DMS53 treated with DMSO at 0.1 percent for 48 hours (cell line): ENCODE data around the gene ATP9B.

ENCODE experiments used
- DNase-seq: peaks from one replicate; lab custom pipeline; 2025; ENCODE audit not compliant: unreplicated experiment; lab: John Stamatoyannopoulos, UW

The ATP9B gene

GRCh38 chr18:79405019-79405780 is 336.0 kb downstream of the ATP9B start:
- no peak for DNase-seq

DNA sequence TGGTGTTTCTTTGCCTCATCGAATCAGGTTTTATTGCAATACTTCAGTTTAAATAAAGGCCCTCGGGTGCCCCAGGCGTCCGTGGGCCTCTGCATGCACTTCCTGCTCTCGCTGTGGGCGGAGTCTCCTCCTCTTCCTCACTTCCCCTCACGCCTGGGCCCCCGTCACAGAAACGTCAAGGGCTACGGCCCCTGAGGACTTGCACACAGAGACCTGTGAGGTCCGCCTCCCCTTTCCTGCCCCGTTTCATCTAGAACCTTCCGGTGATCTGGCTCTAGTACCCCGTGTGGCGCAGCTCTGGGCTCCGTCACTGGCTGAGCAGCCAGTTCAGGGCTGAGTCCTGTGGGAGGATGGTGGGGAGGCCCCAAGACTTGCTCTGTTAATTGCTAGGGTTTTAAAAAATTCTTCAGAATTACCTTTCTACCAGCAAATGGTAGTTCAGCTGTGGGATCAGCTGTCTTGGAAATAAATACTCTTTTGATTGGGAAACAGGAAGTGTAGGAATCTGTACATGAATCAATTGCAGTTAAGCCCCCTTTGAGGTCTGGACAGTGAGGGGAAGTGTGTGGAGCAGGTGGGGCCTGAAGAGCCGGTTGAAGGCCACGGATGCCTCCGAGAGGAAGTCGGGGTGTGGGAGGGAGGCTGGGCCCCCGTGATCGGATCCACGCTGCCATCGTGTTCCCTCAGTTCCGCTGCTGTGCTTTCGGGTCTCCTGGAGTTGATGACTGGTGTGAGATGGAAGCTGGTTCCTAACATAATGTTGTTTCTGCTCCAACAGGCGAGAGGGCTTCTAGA is 336.8 kb downstream of the ATP9B start:
- no peak for DNase-seq

DNA sequence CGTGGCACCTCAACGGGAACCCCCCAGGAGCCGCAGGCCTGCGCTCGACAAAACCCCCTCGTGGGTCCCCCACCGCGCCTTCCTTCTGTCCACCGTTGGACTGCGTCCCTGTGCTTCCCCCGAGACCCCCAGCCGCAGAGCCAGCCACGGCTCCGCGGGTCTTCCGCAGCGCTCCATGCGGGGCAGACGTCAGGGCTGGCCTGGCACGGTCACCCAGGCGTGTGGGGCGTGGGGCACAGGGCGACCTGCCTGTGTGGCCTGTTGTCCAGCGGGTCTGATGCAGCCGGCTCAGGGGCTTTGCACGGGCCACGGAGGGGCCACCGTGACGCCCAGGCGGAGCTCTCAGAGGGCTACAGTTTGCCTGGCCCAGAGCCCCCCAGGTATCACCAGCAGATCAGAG is 337.5 kb downstream of the ATP9B start:
- DNase-seq: no peak

GRCh38 chr18:79409313-79409712 is 340.1 kb downstream of the ATP9B start:
- DNase-seq: no peak

DNA sequence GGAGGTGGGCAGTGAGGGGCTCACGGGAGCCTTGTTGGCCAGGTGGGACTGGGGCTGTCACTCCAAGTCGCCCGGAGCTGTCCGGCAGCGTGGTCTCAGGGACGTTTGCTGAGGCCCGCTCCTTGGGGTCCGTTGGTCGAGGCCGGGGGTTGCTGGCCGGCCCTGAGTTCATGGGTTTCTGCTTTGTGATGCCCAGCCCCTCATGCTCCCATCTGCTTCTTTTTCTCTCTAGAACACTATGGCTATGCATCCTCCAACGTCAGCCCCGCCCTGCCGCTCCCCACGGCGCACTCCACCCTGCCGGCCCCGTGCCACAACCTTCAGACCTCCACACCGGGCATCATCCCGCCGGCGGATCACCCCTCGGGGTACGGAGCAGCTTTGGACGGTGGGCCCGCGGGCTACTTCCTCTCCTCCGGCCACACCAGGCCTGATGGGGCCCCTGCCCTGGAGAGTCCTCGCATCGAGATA is 341.0 kb downstream of the ATP9B start:
- DNase-seq: no peak

DNA sequence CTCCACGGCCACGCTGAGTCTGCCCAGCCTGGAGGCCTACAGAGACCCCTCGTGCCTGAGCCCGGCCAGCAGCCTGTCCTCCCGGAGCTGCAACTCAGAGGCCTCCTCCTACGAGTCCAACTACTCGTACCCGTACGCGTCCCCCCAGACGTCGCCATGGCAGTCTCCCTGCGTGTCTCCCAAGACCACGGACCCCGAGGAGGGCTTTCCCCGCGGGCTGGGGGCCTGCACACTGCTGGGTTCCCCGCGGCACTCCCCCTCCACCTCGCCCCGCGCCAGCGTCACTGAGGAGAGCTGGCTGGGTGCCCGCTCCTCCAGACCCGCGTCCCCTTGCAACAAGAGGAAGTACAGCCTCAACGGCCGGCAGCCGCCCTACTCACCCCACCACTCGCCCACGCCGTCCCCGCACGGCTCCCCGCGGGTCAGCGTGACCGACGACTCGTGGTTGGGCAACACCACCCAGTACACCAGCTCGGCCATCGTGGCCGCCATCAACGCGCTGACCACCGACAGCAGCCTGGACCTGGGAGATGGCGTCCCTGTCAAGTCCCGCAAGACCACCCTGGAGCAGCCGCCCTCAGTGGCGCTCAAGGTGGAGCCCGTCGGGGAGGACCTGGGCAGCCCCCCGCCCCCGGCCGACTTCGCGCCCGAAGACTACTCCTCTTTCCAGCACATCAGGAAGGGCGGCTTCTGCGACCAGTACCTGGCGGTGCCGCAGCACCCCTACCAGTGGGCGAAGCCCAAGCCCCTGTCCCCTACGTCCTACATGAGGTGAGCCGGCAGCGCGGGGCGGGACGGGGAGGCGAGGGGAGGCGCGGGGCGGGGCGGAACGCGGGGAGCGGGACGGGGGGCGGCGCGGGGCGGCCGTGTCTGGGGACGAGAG is 341.8 kb downstream of the ATP9B start:
- no peak for DNase-seq

DNA sequence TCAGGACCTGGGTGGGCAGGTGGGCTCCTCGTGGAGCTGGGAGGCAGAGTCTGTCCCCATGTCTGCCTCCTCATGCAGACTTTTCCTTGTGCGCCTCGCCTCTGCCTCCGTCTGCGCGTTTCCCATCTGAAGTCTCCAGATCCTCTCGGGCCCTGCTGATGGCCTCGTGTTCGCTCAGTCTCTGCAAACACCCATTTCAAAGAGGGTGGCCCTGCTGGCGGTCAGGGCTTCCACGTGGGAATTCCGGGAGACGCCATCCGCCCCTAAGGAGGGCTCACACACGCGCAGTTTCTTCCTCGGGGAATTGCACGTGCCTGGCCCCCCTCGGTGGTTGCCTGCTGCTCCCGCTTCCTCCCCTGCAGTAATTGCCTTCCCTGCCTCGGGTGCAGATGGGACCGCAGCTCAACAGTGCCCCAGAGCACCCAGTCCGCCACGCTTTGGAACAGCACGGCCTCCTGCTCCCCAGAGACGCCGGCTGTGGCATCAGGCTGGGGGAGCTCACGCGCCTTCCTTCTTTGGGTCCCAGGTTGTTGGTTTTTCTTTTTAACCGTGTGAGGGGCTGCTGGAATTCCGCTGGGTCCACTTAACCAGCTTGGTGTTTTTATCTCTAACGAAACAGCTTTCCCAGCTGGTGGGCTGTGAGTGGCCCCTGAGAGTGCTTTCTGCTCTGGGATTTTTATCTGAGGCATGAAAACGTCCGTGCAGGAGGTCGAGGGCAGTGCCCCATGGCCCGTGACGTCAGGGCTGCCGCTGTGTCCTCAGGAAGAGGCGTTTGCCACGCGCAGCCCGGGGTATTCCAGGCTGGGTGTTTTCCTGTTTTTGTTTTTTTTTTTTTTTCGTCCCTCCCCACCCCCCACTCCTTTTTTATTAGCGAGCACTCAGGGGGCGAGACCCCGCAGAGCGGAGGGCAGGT is 342.7 kb downstream of the ATP9B start:
- no peak for DNase-seq

DNA sequence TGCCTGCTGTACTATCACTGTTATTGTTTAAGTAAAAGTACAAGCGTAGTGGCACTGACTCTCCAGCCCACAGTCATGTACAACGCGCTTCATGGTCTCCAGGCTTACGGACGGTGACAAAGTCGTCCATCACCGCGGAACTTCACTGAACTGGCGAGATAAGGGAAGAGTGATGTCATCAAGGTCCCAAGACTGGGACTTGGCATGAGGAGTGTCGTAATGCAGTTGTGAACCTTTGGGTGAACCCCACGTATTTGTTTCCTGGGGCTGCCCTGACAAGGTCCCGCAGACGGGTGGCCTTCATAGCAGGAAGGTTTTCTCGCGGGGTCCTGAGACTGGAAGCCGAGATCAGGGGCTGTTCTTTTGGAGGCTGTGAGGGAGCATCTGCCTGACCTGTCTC is 343.8 kb downstream of the ATP9B start:
- no peak for DNase-seq

DNA sequence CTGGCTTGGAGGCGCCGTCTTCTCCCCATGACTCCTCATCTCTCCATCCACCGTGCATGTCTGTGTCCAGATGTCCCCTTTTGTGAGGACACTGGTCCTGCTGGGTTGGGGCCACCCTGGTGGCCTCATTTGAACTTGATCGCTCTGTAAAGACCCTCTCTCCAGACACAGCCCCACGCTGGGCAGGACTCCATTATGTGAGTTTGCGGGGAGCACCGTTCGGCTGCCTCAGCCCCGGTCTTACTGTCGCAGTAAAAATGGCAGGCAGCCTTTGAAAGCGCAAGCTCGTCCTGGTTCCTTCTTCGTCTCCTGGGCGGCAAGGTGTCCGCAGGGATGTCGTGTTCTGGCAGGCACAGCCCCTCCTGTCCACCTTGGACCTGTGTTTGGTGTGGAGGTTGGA is 344.2 kb downstream of the ATP9B start:
- DNase-seq: no peak

DNA sequence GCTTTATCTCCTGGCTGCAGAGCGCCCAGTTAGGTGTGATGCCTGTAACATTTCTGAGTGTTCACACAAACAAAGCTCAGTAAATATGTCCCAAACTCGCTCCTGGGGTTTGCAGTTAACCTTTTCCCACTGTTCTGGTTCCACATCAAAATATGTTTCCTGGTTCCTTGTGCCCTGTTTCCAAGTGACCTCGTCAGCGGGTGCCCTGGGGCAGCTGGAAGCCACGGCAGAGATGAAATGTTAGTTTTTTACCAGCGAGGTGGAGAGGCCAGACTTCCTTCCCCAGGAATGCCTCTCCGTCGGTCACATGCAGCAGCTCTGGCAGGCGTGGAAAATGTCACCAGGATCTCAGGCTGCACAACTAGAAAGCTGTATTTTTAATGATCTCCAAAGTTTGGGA is 344.7 kb downstream of the ATP9B start:
- DNase-seq: no peak

DNA sequence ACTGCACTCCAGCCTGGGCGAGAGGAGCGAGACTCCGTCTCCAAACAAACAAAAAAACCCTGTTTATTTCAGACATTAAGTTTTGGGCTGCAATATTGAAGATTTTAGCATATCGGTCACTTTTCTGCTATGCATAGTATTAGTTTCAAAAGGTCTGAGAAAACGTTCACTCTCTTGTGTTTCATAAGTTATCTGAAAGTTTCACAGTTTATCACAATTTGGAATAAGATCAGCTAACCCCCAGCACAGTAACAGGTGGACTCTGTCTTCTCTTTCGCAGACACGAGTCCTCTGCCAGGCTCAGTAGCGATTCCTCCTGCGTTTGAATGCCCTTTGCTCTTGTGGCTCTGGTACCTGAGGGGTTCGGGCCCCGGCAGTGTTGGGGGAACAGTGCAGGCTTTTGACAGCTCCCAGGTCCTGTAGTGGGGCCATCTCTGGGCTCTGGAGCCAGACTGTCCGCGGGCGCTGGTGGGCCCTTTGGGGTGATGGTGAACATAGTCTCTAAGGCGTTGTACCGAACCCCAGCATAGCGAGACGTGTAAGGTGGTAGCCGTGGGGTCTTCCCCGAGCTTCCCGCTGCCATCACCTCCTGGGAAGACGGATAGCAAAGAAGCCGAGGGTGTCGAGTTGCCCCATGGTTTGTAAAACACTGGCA is 347.0 kb downstream of the ATP9B start:
- no peak for DNase-seq

DNA sequence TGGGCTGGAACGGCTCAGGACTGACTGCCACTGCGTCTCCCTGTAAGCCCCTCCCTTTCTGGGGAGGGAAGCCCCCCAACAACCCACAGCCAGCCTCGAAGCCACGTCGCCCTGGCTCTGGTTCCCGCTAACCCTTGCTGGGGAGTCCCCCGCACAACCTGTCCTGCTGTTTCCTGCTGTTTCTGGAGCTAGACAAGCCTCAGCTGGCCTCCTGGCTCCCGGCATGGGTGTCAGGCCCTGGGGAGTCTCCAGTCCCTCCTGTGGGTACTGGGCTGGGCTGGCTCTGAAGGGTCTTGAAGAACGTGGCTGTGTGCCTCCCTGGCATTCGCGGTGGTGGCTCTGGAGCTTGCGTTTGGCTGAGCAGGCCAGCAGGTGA is 347.5 kb downstream of the ATP9B start:
- no peak for DNase-seq

GRCh38 chr18:79418236-79418635 is 349.0 kb downstream of the ATP9B start:
- DNase-seq: no peak

DNA sequence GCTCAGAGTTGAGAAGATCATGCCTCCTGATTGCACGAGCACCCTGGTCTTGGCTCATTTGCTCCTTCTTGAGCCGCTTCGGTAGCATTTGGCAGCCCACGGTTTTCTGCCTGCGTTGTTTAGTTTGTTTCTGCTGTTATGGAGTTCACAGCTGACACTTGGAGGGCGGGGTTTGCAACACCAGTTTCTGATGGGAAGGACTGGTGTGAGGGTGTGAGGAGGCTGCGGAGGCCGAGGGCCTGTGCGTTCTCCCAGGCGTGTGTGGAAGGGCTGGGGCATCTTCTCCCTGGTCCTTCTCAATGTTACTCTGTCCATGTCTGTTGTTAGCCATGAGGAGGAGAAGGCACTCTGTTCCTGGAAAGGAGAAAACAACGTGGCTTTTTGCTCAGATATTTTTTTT is 349.4 kb downstream of the ATP9B start:
- DNase-seq: no peak

GRCh38 chr18:79420033-79420745 is 351.0 kb downstream of the ATP9B start:
- no peak for DNase-seq

GRCh38 chr18:79421275-79421857 is 352.2 kb downstream of the ATP9B start:
- DNase-seq: no peak

DNA sequence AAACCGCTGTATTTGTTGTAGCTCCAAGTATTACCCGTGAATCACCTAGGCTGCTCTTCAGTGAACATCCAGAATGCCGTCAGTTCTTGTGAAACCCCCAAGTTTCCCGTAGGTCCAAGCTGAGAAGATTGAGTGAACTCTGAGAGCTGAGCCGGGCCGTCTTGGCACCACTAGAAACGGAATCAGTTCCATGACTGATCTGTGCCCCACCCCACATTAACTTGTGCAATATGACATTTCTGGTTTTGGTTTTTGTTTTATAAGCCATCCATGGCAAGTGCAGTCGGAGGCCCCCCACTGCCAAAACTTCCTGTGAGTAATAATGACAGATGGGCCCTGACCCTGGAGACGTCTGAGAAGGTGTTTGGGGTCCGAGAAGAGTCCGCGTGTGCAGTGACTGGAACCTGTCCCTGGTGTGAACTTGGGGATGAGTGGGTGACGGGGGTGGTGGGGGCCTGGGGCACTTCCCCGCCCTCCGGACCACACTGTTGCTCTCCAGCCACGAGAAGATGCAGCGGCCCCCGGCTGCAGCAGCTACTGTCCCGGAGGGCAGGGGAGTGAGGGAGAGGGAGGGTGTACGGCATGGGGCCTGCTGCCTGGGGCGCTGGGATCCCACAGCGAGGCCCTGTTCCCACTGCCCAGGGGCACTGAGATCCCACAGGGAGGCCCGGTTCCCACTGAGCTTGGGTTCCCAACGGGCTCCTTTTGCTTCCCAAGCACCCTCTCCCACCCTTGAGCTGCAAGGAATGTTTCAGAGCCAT is 353.0 kb downstream of the ATP9B start:
- no peak for DNase-seq

GRCh38 chr18:79422783-79423165 is 353.6 kb downstream of the ATP9B start:
- no peak for DNase-seq
